ENCODE measurements around the gene MRPL28.

- TF ChIP-seq CTCF (IDR thresholded peaks at IDR 0.05) (no peak), POLR2A (IDR thresholded peaks at IDR 0.05) (no peak)
These were observed 22.2 kb upstream of the MRPL28 start for GRCh38 chr16:392450-393030.
